Suppressor macrophage treated with lipopolysaccharide for 1 hour (primary cell): ENCODE data around the gene CCSAP.
"Not testable (repeated sequence)": the region's sequence is repeated elsewhere in the genome, so short reads cannot be mapped to it uniquely, and the experiment has no call there.

Experiments used
- DNase-seq, 3 donors: peaks; one replicate each; pipeline ENCODE4 v3.0.0-alpha.2; 2020 to 2022

The CCSAP gene

GRCh38 chr1:229364207-229365065 lies 21.6 kb upstream of the CCSAP start:
- DNase-seq, result no peak

- DNase-seq, result no peak
These were observed 20.9 kb upstream of the CCSAP start for GRCh38 chr1:229363723-229364122.

GRCh38 chr1:229360420-229360819 lies 17.6 kb upstream of the CCSAP start:
- no peak for DNase-seq

- DNase-seq, result no peak
These were observed 12.8 kb upstream of the CCSAP start for GRCh38 chr1:229355661-229356060.

- no peak for DNase-seq
These were observed 11.4 kb upstream of the CCSAP start for GRCh38 chr1:229354226-229354625.

- no peak for DNase-seq
These were observed 10.1 kb upstream of the CCSAP start for GRCh38 chr1:229352975-229353374.

GRCh38 chr1:229349463-229350385 lies 6.9 kb upstream of the CCSAP start:
- no peak for DNase-seq

- DNase-seq, result peak; percentile 49 to 64 (median 54)
These were observed 4.7 kb upstream of the CCSAP start for GRCh38 chr1:229347528-229347927.

- no peak for DNase-seq
These were observed 2.3 kb upstream of the CCSAP start for GRCh38 chr1:229344937-229345684.

GRCh38 chr1:229344139-229344538 lies 1.3 kb upstream of the CCSAP start:
- peak; percentile 14 to 33 (median 21) for DNase-seq

- peak; percentile 81 to 93 (median 83) for DNase-seq
These were observed 832 bp downstream of the CCSAP start for GRCh38 chr1:229341774-229342655.

- no peak for DNase-seq
These were observed 2.4 kb downstream of the CCSAP start for GRCh38 chr1:229340496-229340895.

GRCh38 chr1:229339520-229339919 lies 3.3 kb downstream of the CCSAP start:
- peak in 1 of 3 donors; percentile 26 for DNase-seq

- no peak for DNase-seq
These were observed 3.8 kb downstream of the CCSAP start for GRCh38 chr1:229339086-229339485.

GRCh38 chr1:229336345-229336744 lies 6.5 kb downstream of the CCSAP start:
- no peak for DNase-seq

GRCh38 chr1:229334716-229335115 lies 8.1 kb downstream of the CCSAP start:
- DNase-seq, result no peak

GRCh38 chr1:229334269-229334668 lies 8.6 kb downstream of the CCSAP start:
- DNase-seq, result no peak

- DNase-seq, result no peak
These were observed 14.1 kb downstream of the CCSAP start for GRCh38 chr1:229328598-229329362.

GRCh38 chr1:229327765-229328164 lies 15.1 kb downstream of the CCSAP start:
- DNase-seq, result not testable (repeated sequence)

GRCh38 chr1:229326601-229327000 lies 16.2 kb downstream of the CCSAP start:
- DNase-seq, result no peak
